GM21381 (cell line): ENCODE data around the gene FAM20A.
"Not testable (repeated sequence)": the region's sequence is repeated elsewhere in the genome, so short reads cannot be mapped to it uniquely, and the experiment has no call there.

Source experiments
- ATAC-seq: cut with Tn5 transposase; IDR thresholded peaks from one replicate; pipeline ENCODE4 v1.9.1; 2021; ENCODE audit warnings: mild to moderate bottlenecking, moderate library complexity; ENCODE audit not compliant: unreplicated experiment

FAM20A gene

DNA sequence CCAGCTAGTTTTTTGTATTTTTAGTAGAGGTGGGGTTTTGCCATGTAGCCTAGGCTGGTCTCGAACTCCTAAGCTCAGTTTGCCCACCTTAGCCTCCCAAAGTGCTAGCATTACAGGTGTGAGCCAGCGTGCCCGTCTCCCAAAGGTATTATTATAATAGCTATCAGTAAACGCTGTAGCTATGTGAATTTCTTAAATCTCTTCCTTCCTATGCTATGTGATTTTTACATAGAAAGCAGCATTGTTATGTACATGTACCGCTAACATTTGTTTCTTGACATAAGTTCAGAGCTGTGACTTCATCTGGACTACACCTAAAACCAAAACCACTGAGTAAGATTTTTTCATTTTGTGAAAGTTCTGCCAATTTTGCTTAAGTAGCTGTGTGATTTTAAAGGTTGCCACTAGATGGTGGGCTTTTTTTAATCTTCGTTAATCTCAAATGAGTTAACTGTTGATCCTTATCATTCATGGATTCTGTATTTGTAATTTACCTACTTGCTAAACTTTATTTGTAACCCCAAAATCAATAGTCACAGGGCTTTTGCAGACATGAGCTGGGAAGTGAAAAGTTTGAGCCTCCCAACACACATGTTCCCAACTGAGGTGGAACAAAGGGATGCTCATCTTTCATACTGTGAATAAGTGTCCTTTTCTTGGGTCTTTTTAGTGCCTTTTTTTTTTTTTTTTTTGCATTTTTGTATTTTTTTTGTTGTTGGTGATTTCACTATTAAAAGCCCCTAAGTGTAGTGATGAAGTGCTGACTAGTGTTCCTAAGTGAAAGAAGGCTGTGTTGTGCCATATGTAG lies 67.1 kb downstream of the FAM20A start:
- no peak for ATAC-seq

DNA sequence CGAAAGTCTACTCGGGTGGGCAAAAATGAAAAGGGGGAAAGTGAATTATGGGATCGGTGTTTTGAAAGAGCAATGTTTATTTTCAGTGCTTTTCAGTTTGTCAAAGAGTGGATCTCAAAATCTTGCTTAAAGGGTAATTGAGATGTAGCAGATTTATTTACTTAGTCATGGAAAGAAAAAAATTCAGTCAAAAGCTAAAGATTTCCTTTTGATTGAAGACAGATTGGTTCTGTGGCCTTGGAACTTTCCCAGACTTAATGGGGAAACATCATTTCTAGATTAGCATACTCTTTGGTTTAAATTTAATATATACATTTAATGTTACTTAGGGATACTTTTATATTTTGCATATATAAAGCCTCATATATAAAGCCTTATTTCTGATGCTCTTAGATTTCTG lies 68.3 kb downstream of the FAM20A start:
- ATAC-seq, result no peak

DNA sequence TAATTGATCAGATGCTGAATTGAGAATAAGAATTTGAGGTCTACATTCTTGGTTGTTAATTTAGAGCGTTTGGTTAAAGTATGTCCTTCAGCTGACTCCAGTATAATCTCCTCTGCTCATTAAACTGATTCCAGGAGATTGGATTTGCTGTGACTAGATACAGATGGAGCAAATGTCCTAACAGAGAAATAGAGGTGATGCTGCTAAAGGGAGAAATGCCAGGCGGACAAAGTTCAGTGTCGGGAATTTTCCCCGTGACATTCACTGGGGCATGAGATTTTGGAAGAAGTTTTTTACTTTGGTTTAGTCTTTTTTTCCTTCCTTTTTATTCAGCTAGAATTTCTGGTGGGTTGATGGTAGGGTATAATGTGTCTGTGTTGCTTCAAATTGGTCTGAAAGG lies 69.9 kb downstream of the FAM20A start:
- ATAC-seq, result no peak

DNA sequence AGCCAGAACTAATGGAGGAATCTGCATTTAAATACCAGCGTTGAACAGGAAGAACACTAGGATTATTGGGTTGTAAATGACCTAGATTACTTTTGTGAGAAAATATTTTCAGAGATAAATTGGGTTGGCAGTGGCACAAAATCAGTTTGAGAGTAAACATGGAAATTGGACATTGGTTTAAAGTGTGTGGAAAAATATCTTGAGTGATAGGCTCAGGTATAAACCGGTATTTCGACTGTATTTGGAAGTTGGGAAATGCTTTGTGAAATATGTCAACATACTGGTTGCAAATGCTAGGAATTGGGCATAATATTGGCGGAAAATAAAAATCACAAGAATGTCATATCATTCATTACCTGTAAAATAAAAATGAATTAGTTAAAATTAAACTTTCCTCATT lies 73.9 kb downstream of the FAM20A start:
- no peak for ATAC-seq

DNA sequence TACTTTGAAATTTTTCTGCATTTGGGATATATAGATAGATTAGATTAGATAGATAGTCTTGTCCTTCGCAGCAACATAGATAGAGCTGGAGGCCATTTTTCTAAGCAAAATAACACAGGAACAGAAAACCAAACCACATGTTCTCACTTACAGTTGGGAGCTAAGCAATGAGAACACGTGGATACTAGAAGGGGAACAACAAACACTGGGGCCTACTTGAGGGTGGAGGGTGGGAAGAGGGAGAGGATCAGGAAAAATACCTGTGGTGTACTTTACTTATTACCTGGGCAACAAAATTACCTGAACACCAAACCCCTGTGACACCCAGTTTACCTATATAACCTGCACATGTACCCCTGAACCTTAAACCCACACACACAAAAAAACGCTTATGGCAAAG lies 74.6 kb downstream of the FAM20A start:
- ATAC-seq, result no peak

DNA sequence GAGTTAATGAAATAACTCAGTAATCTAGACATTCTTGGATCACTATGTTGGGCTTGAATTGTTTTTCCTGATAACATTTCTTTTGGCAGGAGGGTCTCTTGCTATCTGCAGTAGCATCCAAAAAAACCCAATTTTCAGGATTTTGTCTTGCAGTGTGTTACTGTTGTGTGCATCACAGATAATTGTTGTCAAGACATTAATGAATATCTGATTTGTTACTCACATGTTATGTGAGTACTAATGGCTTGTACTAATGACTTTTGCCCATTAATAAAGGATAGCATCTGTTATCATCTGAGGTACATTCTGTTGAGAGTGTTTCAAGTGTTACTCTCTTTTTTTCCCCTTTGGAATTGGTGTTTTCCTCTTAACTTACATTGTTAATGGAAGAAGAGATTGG lies 78.9 kb downstream of the FAM20A start:
- ATAC-seq, result no peak

- ATAC-seq, result no peak
Measured at GRCh38 chr17:68519911-68520310, 81.3 kb downstream of the FAM20A start.

GRCh38 chr17:68519051-68519450 lies 82.1 kb downstream of the FAM20A start:
- not testable (repeated sequence) for ATAC-seq

GRCh38 chr17:68518063-68518815 lies 82.9 kb downstream of the FAM20A start:
- no peak for ATAC-seq

- ATAC-seq, result not testable (repeated sequence)
Measured at GRCh38 chr17:68517605-68518004, 83.6 kb downstream of the FAM20A start.

DNA sequence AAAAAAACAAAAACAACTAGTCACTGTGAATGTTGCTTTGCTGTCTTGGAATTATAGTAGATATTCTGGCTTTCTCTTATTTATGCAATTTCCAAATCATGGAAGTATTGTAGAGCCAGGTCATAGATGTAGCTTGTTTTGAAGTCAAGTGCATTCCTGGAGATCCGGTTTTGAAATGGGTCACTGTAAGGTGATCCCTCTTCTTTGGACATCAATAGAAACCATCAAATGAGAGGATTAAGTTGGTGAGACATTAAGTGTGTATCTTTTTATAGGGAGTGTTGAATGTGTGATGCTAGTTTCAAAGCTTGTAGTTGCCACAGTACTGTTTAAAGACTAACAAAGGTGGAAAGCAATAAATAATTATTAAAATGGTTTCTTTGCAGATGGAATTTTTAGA lies 84.4 kb downstream of the FAM20A start:
- no peak for ATAC-seq

DNA sequence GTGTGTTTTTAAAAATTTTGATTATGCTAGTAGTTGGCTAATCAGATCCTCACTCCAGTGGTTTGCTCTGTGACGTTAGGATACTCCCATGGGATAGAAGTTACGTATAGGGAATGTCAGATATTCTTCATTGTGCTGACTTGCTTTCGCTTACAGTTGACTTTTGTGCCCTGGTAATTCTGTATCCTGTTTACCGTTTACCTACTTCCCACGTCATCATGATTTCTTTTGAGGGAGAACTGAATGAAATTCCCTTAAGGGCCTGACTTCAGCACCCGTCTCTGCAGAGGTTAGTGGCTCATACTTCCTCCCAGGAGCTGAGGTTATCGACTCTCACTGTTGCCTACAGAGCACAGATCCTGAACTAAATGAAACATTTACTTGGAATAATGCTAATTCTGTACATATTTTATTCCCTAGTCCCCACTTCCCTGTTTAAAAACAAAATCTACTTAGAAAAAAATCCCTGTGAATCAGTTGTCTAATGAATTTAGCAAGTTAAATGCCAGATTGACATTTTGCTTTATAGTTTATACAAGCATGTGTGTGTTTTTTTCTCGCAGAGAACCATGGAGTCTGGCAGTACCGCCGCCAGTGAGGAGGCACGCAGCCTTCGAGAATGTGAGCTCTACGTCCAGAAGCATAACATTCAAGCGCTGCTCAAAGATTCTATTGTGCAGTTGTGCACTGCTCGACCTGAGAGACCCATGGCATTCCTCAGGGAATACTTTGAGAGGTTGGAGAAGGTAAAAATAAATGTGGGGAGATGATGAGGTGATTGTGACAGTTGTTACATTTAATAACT lies 86.1 kb downstream of the FAM20A start:
- no peak for ATAC-seq

DNA sequence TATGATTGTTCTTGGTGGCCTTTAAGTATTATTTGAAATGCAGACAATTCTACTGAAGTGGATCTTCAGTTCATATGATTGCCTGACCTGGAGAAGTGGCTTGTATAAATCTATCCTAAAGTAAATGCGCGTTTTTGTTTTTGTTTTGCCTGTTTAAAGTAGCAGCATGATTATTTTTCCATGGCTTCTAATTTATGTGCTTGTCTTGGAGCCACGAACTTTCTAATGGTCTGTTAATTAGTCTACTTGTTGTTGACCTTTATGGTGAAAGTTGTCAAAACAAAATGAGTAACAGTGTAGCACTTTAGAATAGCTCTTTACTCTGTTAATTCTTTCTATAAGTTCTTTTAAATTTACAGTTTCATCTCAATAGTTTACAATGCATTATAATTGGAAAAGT lies 87.2 kb downstream of the FAM20A start:
- ATAC-seq, result no peak

- no peak for ATAC-seq
Measured at GRCh38 chr17:68512960-68513474, 88.2 kb downstream of the FAM20A start.

- peak; percentile 85 for ATAC-seq
Measured at GRCh38 chr17:68512247-68512959, 88.8 kb downstream of the FAM20A start, which contains the start of gene PRKAR1A. PRKAR1A (plus strand) TSS chr17:68512430; CDS start chr17:68515400, 2,970 bp downstream.

DNA sequence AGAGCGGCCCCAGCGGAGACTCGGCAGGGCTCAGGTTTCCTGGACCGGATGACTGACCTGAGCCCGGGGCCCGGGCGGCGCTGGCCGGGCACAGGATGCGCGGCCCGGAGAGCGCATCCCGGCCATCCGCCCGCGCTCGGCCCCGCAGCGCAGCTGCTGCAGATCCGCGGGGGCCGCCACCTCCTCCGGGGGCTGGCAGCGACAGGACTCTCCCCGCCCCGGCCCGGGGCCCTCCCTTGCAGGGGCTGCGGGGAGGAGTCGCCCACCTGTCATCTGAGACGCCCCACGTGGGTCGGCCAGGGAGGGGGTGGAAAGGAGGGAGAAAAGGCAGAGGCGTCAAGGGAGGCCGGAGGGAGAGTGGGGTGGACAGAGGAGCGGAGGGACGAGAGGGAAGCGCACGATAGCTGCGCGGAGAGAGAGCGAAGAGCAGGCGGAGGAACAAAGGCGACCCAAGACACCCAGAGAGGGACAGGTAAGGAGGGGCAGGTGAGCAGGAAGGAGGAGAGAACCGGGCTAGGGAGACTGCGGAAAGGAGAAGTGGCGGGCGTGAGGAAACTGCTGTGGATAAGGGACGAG lies 89.4 kb downstream of the FAM20A start:
- peak; percentile 47 for ATAC-seq

DNA sequence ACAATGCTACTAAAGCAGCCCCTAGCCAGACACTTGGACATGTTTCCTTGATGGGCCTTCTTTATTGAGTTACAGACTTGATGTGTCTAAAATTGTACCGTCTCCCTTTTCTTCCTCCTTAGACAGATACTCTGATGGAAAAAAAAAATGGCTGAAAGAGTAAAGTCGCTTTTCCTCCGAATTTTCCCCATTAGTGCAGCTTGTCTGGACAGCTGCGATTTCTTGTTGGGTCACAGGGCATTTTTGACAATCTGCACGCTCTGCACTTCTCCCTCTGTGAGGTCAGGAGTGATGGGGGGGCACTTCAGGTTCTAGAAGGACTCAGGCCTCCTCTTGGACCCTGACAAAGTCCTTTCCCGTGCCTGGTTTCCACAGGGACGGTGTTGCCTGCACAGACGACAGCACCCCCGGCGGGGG lies 89.9 kb downstream of the FAM20A start:
- no peak for ATAC-seq

- ATAC-seq, result no peak
Measured at GRCh38 chr17:68509141-68510057, 91.8 kb downstream of the FAM20A start.

GRCh38 chr17:68507576-68507975 lies 93.6 kb downstream of the FAM20A start:
- ATAC-seq, result no peak
